HK-2 (cell line): ENCODE data around the gene AP5S1.

Experiments used
- DNase-seq: peaks from one replicate; pipeline ENCODE4 v3.0.0-alpha.2; 2018; ENCODE audit not compliant: unreplicated experiment

Gene AP5S1

GRCh38 chr20:3876676-3877075 is 56.3 kb downstream of the AP5S1 start:
- DNase-seq = no peak
